Choroid plexus epithelial cell (primary cell): ENCODE measurements around the gene KRT73.

ENCODE experiments used
- DNase-seq: peaks from one replicate; pipeline ENCODE4 v3.0.0-alpha.2; 2010; ENCODE audit warnings: low read depth
- H3K4me3 ChIP-seq: 2 replicates; pipeline ENCODE4 v1.5.1; 2011; ENCODE audit warnings: low read depth, mild to moderate bottlenecking, control low read depth, low read length, moderate library complexity
- TF ChIP-seq, protein P1 (sequence below): conservative IDR thresholded peaks from 2 replicates; pipeline ENCODE4 v1.5.1; 2011; ENCODE audit warnings: low read depth, mild to moderate bottlenecking, control low read depth, inconsistent platforms, low read length, moderate library complexity

Gene KRT73

DNA sequence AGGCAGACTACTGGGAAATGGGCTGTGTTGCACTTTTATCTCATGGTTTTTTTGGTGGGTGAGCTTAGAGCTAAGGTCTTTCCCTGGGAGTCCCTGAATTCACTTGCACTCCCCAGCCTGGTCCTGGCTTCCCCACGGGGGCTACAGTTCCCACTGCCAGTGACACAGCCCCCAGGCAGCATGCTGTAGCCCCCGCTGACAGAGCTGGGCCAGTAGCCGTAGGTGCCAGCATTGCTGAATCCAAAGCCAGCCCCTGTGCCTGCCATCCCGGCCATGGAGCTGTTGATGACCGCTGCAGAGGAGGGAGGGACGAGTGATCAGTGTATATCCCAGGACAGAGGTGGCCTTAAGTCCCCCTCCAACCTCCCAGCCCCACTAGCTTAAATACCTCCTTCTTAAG lies 10.2 kb downstream of the KRT73 start:
- no peak for DNase-seq
- H3K4me3 ChIP-seq, result no peak overlapping the region
- TF ChIP-seq, protein P1, sequence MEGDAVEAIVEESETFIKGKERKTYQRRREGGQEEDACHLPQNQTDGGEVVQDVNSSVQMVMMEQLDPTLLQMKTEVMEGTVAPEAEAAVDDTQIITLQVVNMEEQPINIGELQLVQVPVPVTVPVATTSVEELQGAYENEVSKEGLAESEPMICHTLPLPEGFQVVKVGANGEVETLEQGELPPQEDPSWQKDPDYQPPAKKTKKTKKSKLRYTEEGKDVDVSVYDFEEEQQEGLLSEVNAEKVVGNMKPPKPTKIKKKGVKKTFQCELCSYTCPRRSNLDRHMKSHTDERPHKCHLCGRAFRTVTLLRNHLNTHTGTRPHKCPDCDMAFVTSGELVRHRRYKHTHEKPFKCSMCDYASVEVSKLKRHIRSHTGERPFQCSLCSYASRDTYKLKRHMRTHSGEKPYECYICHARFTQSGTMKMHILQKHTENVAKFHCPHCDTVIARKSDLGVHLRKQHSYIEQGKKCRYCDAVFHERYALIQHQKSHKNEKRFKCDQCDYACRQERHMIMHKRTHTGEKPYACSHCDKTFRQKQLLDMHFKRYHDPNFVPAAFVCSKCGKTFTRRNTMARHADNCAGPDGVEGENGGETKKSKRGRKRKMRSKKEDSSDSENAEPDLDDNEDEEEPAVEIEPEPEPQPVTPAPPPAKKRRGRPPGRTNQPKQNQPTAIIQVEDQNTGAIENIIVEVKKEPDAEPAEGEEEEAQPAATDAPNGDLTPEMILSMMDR, result no peak

DNA sequence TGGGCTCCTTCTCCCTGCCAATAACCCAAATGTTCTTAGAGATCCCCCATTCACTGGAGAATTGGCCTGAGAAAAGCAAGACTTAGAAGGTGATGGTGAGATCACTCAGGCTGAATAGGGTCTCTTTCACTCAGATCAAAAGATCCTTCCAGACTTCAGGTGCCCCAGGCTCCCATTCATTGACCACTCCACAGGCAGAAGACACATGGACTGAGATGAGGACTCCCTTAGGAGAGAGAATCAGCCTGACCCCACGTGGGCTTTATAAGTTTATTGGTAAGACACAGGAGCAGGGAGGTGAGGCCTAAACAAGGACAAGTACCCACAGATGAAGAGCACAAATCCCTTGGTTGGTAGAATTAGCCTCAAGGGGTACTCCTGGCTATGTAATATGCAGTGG lies 11.0 kb downstream of the KRT73 start:
- TF ChIP-seq, protein P1, result no peak
- no peak for DNase-seq
- no peak overlapping the region for H3K4me3 ChIP-seq

DNA sequence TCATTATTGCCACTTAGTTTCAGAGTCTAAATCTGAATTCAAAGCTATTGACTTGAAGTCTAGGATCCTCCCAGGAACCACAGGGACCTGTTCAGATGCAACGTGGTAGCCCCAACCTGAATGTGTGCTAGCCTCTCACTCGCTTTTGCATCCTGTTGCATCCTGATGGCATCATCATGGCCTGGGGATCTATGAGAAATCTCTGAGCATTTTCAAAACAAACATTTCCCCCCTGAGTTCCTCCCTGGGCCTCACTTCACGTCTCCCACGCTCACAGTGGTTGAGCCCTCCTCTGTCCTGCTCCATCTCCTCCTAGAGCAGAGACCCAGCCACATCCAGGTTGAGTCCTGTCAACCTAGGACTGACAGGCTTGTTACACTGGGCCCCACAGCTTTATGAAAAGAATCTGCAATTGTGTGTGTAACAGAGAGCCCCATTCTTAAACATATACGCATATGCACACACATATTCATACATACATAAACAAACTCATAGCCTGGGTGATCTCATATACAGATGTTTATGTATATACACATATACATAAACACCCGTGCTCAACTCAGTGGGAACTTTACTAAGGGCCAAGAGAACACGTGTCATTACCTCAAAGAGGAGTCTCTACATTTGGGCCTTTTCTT lies 11.7 kb downstream of the KRT73 start:
- H3K4me3 ChIP-seq, result no peak overlapping the region
- TF ChIP-seq, protein P1, result no peak
- no peak for DNase-seq

DNA sequence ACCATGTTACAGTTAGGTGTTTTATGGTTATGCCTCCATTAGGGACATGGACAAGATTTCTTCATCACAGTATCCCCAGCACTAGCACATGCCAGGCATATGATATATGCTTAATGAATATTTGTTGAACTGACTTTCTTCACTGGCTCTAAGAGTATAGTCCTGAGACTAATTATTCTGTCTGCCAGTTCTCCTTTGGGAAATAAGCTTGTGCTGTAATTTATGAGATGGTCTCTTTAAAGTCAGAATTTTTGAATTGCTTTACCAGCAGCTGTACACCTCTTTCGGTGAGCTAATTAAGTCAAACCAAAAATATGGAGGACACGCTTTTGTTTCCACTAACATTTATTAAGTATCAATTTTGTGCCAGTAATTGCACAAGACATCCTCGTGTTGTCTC lies 12.3 kb downstream of the KRT73 start:
- DNase-seq, result no peak
- TF ChIP-seq, protein P1, result no peak
- H3K4me3 ChIP-seq, result no peak overlapping the region

DNA sequence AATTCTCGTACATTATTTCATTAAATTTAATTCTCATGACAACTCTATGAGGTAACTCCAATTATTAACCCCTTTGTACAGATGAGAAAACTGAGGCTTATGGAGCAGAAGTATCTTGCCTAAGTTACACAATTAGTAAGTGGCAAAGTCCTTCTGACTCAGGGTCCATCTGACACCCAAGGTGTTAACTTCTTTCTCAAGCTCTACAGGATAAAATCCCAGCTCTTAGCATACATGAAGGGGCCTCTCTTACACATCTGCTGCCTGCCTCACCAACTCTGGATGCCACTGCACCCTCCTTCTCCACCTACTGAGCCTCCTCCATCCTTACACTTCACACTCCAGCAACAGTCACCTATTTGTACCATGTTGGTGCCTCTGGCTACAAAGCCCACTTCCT lies 12.8 kb downstream of the KRT73 start:
- DNase-seq, result no peak
- TF ChIP-seq, protein P1, result no peak
- H3K4me3 ChIP-seq, result no peak overlapping the region

DNA sequence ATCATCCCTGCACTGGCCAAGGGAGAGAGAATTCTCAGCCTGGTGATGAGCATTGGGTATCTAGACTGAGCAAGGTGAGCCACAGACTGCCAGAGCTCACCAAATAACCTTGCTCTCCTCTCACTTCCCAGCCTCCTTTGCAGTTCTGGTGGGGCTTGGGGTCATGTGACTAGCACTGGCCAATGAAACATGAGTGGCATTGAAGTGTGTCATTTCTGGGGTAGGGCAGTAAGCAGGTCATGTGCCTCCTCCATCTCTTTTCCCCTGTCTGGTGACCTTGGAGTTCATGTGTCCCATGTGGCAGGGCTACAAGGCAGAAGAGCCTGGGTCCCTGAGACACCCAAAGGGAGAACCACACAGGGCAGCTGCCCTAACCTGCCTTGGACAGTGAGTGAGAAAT lies 13.5 kb downstream of the KRT73 start:
- DNase-seq, result no peak
- H3K4me3 ChIP-seq, result no peak overlapping the region
- TF ChIP-seq, protein P1, result no peak

DNA sequence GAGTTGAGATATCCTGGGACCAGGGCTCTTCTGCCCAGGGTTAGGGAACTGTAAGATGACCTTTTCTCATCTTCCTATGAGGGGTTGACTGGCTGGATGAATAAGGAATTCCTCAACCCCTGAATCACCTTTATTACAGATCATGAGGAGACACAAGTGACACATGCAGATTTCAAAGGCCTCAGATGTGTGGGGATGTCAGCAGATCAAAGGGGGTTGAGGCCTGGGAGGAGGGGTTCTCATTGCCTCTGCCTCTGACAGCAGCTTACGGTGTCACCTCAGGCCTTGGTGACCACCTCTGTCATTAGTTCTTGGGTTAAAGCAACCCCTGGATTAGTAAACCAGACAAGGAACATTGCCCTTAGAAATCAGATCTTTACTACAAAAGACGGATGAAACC lies 15.0 kb downstream of the KRT73 start:
- no peak for DNase-seq
- no peak overlapping the region for H3K4me3 ChIP-seq
- TF ChIP-seq, protein P1, result no peak
